Right cardiac atrium (tissue), 5 donors: ENCODE results near the gene CNTN4. TPM values are rescaled to one million over a fixed set of nuclear protein-coding genes. Genes with fewer than 3 reads are reported as not detected.
A peak's percentile ranks its signal among the peaks of the same experiment; 100 is the strongest.

Experiments used
- ATAC-seq, 2 donors: fragments of 200-7000 bp; cut with Tn5 transposase; one replicate each; pipeline versions ENCODE4 v1.8.0 to v1.9.1; 2020; ENCODE audit warnings: moderate library complexity in 2 of 2, mild to moderate bottlenecking in 1 of 2
- DNase-seq, 3 donors: peaks; one replicate each; pipeline ENCODE4 v3.0.0-alpha.2; 2020
- H3K27ac ChIP-seq: one replicate; pipeline ENCODE4 v1.5.1; 2013; ENCODE audit warnings: mild to moderate bottlenecking, low read length, control low read depth, moderate library complexity
- H3K27me3 ChIP-seq: one replicate; pipeline ENCODE4 v1.6.1; 2013; ENCODE audit not compliant: control insufficient read depth, insufficient read depth
- H3K4me1 ChIP-seq: one replicate; pipeline ENCODE4 v1.6.1; 2013; ENCODE audit warnings: low read length; ENCODE audit not compliant: control insufficient read depth, insufficient read depth
- H3K4me3 ChIP-seq: one replicate; pipeline ENCODE4 v1.5.1; 2013; ENCODE audit warnings: low read length, control low read depth
- H3K9me3 ChIP-seq: one replicate; pipeline ENCODE4 v1.6.1; 2013; ENCODE audit warnings: low read length; ENCODE audit not compliant: control insufficient read depth
- WGBS: extraction: QIAGEN DNeasy Blood & Tissue Kit; methylation state at CpG from one replicate; pipeline ENCODE4 v1.1.7; 2013; 5-methylcytosine and 5-hydroxymethylcytosine counted together
- intact Hi-C, 4 donors: fragments of 100-400 bp; cut with DNase I; formaldehyde crosslinking; loops; one replicate each; pipeline versions ENCODE4 v1.11.0 to v1.14.0; 2022 to 2023
- polyA plus RNA-seq: library from polyadenylated mRNA; stranded (reverse); fragments of 200-250 nt; gene quantifications from one replicate; pipeline ENCODE4 v1.2.3, GENCODE V29; 2013
- total RNA-seq, 4 donors: library from RNA; stranded (reverse); fragmentation: NEBNext Ultra II Directional; extraction: Animal tissue kit (Norgen Biotek cat#: 25700); gene quantifications; one replicate each; pipeline ENCODE4 v1.2.1, GENCODE V29; 2021
- donor health status: healthy with polysubstance abuse.
- donor health status: DM: no; HTN: yes; CAD: no.
- donor health status: DM: no; HTN: no; CAD: no.
- donor health status: DM: no; HTN: yes; CAD: no; lungs with severe emphysema.
- donor health status: DM: yes; HTN: yes; CAD: no.

Gene CNTN4
- total and polyA plus RNA-seq, 5 donors: 1.7 to 6.8 (median 2.8) TPM

DNA sequence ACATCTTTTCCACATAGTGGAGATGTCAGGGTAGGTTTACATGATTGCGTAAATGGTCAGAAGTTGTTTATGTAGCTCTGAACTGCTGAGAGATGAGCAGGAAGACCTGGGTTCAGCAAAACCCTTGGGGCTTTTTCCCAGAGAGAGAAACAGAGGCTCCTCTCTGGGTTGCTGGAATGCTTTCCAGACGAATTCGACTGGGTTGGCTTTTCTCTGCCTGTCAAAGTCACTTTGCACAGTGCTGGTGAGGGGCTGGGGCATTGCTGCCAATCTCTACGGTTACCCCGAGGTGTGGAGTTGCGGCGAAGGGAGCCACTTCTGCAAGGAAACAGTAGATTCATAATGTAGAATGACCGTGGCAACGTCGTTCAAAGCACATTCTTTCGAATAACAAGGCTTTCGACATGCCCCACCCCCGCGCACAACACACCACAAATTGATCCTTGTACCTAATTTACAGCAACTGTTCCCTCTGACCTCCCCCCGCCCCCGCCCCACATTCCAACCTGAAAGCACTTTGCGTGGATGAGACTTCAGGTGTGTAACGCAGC, 950 bp upstream of the CNTN4 start:
- intact Hi-C loops: no loop called here
- no peaks in the 10 kb centered on the region for H3K9me3 ChIP-seq
- WGBS: 8% methylated on average over 18 of the region's 18 CpGs
- H3K4me3 ChIP-seq: no peak overlapping the region
- H3K4me1 ChIP-seq: no peaks in the 10 kb centered on the region
- no peak overlapping the region for H3K27ac ChIP-seq
- no peaks in the 10 kb centered on the region for H3K27me3 ChIP-seq
- ATAC-seq (no peak), DNase-seq (peak in 1 of 3 donors; percentile 30)

DNA sequence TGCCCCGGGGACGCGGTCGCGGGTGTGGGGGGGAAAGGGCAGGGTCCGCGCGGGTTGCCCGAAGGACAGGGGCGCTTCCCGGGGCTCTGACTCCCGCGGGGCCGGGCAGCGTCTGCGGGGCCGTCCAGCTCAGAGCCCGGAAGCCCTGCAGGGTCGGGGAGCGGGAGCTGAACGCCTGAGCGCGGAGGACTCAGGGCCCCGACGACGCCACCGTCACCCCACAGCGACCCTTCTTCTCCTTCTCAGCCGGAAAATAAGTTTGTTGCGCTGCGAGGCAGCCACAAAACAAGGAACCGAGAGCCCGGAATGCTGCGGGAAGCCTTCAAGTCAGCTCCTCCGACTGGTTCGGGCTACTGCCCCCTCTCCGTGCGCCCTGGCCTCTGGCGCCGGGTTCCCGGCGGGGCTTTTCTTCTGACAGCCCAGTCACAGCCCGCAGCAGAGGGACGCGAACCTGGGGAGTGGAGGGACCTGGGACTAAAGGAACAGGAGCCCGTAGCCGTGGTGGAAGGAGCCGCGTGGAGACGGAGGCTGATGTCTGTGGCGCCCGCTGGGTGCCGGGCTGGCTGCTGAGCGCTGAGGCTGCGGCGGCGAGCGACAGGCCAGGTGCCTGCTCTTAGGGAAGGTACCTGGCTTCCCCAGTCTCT, 484 bp downstream of the CNTN4 start:
- Histone ChIP-seq H3K27me3 (no peaks in the 10 kb centered on the region), H3K9me3 (no peaks in the 10 kb centered on the region), H3K4me1 (no peaks in the 10 kb centered on the region), H3K27ac (no peak overlapping the region), H3K4me3 (peak overlapping the region; percentile 67)
- whole genome bisulfite sequencing: 2% methylated on average over 58 of the region's 58 CpGs
- intact Hi-C loops: no loop called here
- DNase-seq: peak; percentile 22 to 63 (median 58)
- ATAC-seq: peak; percentile 63 to 69

DNA sequence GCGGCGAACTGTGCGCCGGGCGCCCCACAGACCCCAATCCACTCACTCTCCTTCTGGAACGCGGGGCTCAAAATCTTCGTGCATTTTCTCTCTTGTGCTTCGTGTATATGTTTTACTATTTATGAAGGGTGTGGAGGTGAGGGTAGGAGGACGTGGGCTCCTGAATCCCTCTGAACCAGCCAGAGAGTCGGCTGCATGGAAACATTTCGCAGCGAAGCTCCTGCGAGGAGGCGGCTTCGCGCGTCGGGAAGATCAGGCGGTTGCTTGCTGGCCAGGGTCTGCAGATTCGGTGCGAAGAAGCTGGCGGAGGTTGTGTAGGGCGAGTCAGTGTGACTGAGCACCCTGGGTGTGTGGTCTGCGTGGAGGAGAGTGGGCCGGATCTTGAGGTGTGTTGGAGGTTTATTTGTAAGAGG, 1.1 kb downstream of the CNTN4 start:
- Histone ChIP-seq H3K27me3 (no peaks in the 10 kb centered on the region), H3K4me3 (peak overlapping the region; percentile 67), H3K9me3 (no peaks in the 10 kb centered on the region), H3K4me1 (no peaks in the 10 kb centered on the region), H3K27ac (no peak overlapping the region)
- 3% methylated on average over 26 of the region's 26 CpGs for WGBS
- DNase-seq (peak in 1 of 3 donors; percentile 41), ATAC-seq (no peak)
- intact Hi-C loops: no loop called here

DNA sequence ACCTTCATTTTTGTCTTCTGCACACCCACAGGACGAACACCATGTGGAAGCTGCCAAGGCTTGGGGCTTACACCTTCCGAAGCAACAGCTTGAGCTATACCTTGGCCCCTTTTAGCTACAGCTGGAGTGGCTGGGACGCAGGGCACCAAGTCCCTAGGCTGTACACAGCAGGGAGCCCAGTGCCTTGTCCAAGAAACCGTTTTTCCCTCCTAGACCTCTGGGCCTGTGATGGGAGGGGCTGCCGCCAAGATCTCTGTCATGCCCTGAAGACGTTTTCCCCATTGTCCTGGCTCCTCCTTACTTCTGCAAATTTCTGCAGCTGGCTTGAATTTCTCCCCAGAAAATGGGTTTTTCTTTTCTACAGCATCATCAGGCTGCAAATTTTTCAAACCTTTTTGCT, 7.8 kb downstream of the CNTN4 start:
- H3K27ac ChIP-seq: no peak overlapping the region
- ATAC-seq: no peak
- H3K4me3 ChIP-seq: no peak overlapping the region
- no peak for DNase-seq
- no peaks in the 10 kb centered on the region for H3K27me3 ChIP-seq
- WGBS: 70% methylated on average over 6 of the region's 6 CpGs
- no peaks in the 10 kb centered on the region for H3K9me3 ChIP-seq
- intact Hi-C loops: no loop called here
- H3K4me1 ChIP-seq: no peaks in the 10 kb centered on the region

DNA sequence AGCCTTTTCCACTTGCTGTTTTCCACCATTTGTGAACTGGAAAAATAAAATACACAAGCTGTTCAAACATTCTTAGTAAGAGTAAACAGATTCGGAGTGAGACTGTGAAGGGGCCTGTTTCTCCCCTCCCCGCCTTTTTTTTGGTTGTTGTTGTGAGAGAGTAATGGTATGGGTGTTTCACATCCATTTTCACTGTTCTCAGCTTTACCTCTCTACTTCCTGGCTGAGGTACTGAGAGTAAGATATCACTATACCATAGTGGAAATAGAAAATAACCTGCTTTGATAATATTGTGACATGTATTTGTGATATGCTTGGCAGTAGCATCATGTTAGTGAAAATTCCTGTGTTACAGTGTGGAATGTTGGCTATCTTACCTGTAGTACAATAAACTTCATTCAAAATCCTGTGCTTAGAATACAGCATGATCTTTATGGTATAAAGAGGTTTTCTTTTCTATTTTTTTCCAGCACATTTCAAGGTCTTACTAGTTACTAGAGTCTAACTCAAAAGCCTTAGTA, 12.0 kb downstream of the CNTN4 start:
- no peak overlapping the region for H3K27ac ChIP-seq
- intact Hi-C loops: no loop called here
- DNase-seq: no peak
- H3K4me3 ChIP-seq: no peak overlapping the region
- no peaks in the 10 kb centered on the region for H3K27me3 ChIP-seq
- no peak for ATAC-seq
- no peaks in the 10 kb centered on the region for H3K9me3 ChIP-seq
- 76% methylated on average over 2 of the region's 2 CpGs for WGBS
- H3K4me1 ChIP-seq: no peaks in the 10 kb centered on the region

DNA sequence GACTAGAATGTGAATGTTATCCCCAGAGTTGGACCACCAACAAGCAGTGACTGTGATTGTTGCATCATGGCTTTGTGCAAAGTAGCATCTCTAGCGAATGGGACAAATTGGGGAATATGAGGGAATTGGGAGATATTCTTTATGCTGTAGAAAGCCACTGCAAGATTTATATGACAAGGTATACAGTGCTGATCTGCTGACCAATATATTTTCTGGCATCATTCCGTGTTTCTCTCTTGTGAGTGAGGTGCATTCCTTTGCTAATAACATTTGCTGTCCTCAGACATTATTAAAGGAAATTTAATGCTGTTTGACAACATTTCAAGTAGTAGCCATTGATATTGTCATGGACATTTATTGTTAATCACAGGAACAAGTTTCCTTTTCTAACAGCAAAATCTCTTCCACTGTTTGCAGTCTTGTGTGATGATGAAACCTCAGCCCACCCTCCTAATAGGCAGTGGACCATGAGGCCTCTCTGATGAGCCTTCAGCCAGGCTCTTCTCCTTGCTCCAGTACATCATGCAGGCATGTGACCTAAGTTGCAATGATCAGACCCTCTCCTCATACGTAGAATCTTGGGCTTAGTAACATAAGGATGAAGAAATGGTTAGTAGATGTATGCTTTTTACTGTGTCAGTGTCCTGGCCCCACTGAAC, 16.1 kb downstream of the CNTN4 start:
- WGBS: 82% methylated on average over 3 of the region's 3 CpGs
- intact Hi-C loops: no loop called here
- no peaks in the 10 kb centered on the region for H3K9me3 ChIP-seq
- no peaks in the 10 kb centered on the region for H3K4me1 ChIP-seq
- no peaks in the 10 kb centered on the region for H3K27me3 ChIP-seq
- H3K27ac ChIP-seq: no peak overlapping the region
- ATAC-seq (no peak), DNase-seq (no peak)
- no peak overlapping the region for H3K4me3 ChIP-seq

DNA sequence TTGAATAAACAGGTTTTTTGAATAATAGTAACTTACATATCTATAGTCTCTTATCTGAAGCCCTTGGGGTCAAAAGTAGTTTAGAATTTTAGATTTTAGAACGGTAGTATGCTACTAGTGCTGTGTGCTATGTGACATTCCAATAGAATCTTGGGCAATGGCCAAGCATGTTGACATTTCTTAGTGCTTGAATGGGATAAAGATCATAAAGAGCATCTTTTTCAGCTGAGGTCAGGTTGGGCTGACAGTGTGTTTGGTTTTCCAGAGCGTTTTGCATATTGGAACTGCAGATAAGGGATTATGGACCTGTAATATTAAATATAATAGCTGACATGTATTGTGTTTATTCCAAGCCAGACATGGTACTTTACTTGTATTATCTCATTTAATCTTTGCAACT, 32.1 kb downstream of the CNTN4 start:
- ATAC-seq: no peak
- WGBS: 23% methylated on average over 2 of the region's 2 CpGs
- no peaks in the 10 kb centered on the region for H3K9me3 ChIP-seq
- no peaks in the 10 kb centered on the region for H3K27me3 ChIP-seq
- no peak overlapping the region for H3K4me3 ChIP-seq
- no peaks in the 10 kb centered on the region for H3K4me1 ChIP-seq
- H3K27ac ChIP-seq: no peak overlapping the region
- intact Hi-C loops: no loop called here
- no peak for DNase-seq

DNA sequence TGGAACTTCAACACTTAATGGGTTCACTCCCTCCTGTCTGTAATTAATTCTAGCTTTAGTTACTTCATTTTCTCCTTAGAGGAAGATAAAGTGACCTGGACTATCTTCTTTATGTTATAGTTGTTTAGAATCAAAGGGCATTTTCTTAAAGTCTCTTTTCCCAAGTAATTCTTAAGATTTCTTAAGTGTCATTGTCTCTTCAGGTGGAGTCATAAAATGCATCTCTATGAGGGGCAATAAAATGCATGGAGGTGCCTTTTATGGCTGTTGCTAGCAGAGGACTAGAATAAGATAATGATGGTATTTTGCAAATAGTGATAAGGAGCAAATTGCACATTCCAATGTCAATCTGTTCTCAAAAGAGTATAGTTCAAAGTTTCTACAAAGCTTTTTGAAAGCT, 34.5 kb downstream of the CNTN4 start:
- no peak for DNase-seq
- intact Hi-C loops: no loop called here
- H3K4me1 ChIP-seq: no peaks in the 10 kb centered on the region
- ATAC-seq: no peak
- no peaks in the 10 kb centered on the region for H3K9me3 ChIP-seq
- no peaks in the 10 kb centered on the region for H3K27me3 ChIP-seq
- no peak overlapping the region for H3K27ac ChIP-seq
- no peak overlapping the region for H3K4me3 ChIP-seq

DNA sequence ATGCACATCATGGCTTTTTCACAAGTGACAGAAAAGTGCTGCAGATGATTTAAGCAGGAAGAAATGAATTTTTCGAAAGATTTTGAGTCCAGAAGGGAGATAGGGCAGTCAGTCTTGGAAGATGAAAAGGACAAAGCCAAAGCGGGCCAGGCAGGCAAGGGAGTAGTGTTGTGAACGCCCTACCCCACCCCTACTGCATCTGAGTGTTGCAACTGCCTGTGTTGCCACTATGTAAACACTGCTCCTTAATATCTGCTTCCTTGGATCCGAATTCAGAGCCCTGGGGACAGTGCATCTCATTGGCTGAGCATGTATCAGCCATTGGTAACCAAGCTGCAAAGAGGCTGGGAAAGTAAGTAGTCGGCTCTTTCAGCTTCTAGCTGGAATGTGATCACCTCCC, 39.0 kb downstream of the CNTN4 start:
- no peak for ATAC-seq
- 78% methylated on average over 5 of the region's 5 CpGs for WGBS
- no peak overlapping the region for H3K27ac ChIP-seq
- intact Hi-C loops: no loop called here
- H3K9me3 ChIP-seq: no peaks in the 10 kb centered on the region
- no peak overlapping the region for H3K4me3 ChIP-seq
- no peaks in the 10 kb centered on the region for H3K27me3 ChIP-seq
- DNase-seq: no peak
- H3K4me1 ChIP-seq: no peaks in the 10 kb centered on the region

DNA sequence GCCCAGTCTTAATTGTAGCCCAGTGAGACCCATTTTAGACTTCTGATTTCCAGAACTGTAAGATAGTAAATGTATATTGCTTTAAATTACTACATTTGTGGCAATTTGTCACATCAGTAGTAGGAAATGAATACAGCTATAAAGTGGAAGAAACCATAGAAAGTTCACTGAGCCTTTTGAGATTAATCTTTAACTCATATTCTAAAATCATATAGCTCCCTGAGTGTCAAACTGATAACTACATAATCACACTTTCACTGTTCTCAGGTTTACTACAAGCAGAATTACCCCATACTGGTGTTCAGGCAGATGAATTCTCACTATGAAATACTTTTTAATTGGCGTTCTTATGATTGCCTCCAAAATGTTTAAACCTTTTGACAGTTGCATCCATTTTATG, 42.8 kb downstream of the CNTN4 start:
- Histone ChIP-seq H3K9me3 (no peaks in the 10 kb centered on the region), H3K27ac (no peak overlapping the region), H3K4me1 (no peaks in the 10 kb centered on the region), H3K4me3 (no peak overlapping the region), H3K27me3 (no peaks in the 10 kb centered on the region)
- 79% methylated on average over 1 of the region's 1 CpG for WGBS
- intact Hi-C loops: no loop called here
- ATAC-seq (no peak), DNase-seq (no peak)

DNA sequence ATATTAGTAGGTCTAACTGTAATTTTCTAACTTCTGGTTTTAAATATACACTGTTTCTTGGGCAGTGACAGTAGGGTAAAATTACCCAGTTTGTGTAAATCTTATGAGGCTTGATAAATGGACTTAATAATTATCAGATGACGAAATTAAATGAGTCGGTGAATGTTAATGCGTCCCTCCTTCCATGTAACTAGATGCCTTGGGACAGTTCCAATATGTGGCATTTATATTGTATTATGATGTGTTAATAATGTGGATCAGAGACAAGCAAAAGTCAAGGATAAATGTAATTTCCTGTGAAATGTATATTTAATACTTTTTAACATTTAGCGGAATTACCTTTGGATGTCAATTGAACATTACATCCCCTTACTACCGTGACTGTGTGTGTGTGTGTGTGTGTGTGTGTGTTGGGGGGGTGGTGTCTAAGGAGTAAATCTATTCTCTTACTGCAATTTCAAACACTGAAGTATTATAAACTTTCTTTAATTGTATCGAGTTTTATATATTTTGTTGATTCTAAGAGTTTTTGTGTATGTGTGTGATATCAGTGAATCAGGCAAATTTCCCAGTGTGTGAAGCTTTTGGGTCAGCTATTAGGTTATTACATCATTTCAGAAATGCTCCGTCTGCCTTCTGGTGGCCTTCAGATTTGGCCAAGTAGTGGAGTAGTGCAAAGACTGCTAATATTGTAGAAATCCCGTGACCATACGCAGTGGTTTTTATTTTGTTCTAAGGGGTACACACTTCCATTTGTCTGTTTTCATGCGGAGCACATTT, 50.1 kb downstream of the CNTN4 start:
- Histone ChIP-seq H3K9me3 (no peaks in the 10 kb centered on the region), H3K27me3 (no peaks in the 10 kb centered on the region), H3K4me1 (no peaks in the 10 kb centered on the region), H3K27ac (no peak overlapping the region), H3K4me3 (no peak overlapping the region)
- WGBS: 80% methylated on average over 10 of the region's 10 CpGs
- intact Hi-C loops: no loop called here
- no peak for ATAC-seq
- DNase-seq: no peak
